T-helper 17 cell (primary cell): ENCODE results near the gene PXDC1. TPM values are rescaled to one million over a fixed set of nuclear protein-coding genes. Genes with fewer than 3 reads are reported as not detected.

Experiments used
- ATAC-seq: fragments of 150-1000 bp; cut with Tn5 transposase; 2 replicates; pipeline ENCODE4 v1.10.0; 2021; ENCODE audit warnings: mild to moderate bottlenecking, moderate library complexity
- DNase-seq, 3 donors: peaks; one replicate each; pipeline versions ENCODE4 v3.0.0 to v3.0.0-alpha.2; 2020 to 2021
- H3K9me3 ChIP-seq: one replicate; pipeline ENCODE4 v1.7.0; 2013; ENCODE audit warnings: low read length, mild to moderate bottlenecking; ENCODE audit not compliant: control insufficient read depth, poor library complexity, severe bottlenecking
- H3K27ac Mint-ChIP-seq: one replicate; pipeline ENCODE4 v1.8.0; 2022; ENCODE audit warnings: mild to moderate bottlenecking, moderate library complexity, mixed read lengths
- H3K27me3 Mint-ChIP-seq: one replicate; pipeline ENCODE4 v1.8.0; 2022; ENCODE audit warnings: mixed read lengths
- H3K36me3 Mint-ChIP-seq: one replicate; pipeline ENCODE4 v1.8.0; 2022; ENCODE audit warnings: low read depth, mixed read lengths
- H3K4me1 Mint-ChIP-seq: one replicate; pipeline ENCODE4 v1.8.0; 2022; ENCODE audit warnings: mild to moderate bottlenecking, mixed read lengths
- H3K4me3 Mint-ChIP-seq: one replicate; pipeline ENCODE4 v1.8.0; 2022; ENCODE audit warnings: mild to moderate bottlenecking, moderate library complexity, mixed read lengths
- total RNA-seq, 4 donors: library from RNA in 2 of 4; stranded (reverse) in 2 of 4; gene quantifications; one replicate each; pipeline ENCODE4 v1.2.3 and lab custom pipeline; 2022 to 2026

Gene PXDC1
- total RNA-seq, 2 donors from 2014 or later = 0.72 to 3.6 TPM

DNA sequence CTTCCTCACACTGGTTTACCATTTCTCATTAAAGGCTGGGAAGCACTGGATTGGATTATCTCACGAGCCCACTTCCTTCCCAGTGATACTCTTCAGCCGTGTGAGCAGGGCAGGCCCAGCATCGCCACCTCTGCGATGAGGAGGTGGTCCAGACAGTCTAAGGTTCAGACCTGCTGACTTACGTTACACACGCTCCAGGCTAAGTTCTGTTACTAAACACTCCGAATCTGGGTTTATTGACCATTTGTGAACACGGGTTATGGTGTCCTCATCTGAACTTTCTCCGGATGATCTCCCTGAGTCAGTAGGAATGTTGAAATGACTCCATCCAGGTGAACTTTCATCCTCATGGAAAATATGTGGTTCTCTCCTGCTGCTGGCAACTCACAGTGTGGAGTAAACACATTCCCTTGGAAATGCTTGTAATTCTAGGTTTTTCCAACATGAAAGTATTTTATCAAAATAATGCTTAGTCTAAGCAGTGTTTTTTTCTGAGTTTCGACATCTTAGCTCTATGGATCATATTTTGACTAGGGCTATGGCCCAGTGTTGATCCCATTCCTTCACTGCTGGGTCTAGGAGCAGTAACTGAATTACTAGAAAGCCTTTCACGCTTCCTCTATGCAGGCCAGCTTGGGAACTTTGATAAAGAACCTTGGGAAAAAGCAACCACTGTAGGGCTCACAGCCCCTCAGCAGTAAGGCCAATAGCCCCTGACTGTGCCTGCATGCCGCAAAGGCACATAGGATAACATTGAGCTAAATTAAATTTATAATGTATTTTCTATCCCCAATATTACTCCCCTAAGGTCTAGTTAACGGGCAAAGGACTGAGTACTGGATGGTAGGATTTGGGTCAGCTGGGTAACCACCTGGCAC, 37.7 kb upstream of the PXDC1 start:
- H3K4me3 Mint-ChIP-seq = no peak overlapping the region
- H3K27ac Mint-ChIP-seq = no peak overlapping the region
- DNase-seq (no peak), ATAC-seq (no peak)
- H3K27me3 Mint-ChIP-seq = no peaks in the 10 kb centered on the region
- no peaks in the 10 kb centered on the region for H3K36me3 Mint-ChIP-seq
- H3K4me1 Mint-ChIP-seq = peaks cover 5% of the 10 kb centered on the region
- H3K9me3 ChIP-seq = no peaks in the 10 kb centered on the region

DNA sequence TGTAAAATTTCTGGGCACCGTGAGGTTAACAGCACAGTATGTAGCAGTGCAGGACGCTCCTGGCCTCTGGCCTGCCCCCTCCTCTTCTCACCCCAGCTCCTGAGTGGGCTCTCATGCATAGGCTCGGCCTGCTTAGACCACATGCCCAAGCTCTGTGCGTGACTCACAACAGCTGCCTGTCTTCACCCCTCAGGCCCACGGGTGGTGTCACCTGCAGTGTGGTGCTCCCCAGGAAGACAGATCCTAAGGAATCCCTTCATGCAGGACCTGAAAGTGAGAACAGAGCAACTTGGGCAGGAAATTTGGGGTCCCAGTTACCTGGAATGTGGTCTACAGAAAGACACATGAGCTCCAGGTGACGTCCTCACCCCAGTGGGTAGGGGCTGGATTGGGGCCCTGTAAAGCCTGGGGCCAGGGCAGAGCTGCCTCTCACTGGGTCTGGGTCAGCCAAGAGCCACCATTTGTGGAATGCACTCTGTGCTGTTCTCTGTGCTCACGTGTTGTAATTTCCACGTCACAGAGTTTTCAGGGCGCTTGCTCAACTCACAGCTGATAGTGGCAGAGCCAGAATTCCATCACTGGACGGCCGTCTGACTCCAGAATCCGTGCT, 37.0 kb upstream of the PXDC1 start:
- ATAC-seq = no peak
- Mint-ChIP-seq H3K27ac (no peak overlapping the region), H3K4me1 (peaks cover 3% of the 10 kb centered on the region), H3K4me3 (no peak overlapping the region), H3K27me3 (peaks cover under 1% of the 10 kb centered on the region), H3K36me3 (no peaks in the 10 kb centered on the region)
- H3K9me3 ChIP-seq = no peaks in the 10 kb centered on the region
- no peak for DNase-seq

DNA sequence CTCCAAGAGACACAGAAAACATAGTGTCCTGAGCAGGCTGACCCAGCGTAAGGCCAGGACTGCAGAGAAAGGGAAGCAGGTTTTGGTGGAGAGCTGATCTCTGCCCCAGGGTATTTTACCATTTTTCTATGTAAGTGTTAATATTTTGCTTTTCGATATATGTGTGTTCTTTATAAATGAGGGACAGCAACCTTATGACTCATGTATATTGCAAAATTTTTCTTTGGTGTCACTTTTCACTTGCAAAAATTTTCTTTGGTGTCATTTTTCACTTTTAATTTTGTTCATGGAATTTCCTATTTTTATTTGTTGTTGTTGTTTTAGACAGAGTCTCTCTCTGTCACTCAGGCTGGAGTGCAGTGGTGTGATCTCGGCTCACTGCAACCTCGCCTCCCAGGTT, 34.6 kb upstream of the PXDC1 start:
- no peak overlapping the region for H3K4me3 Mint-ChIP-seq
- no peaks in the 10 kb centered on the region for H3K9me3 ChIP-seq
- ATAC-seq (no peak), DNase-seq (no peak)
- no peak overlapping the region for H3K27ac Mint-ChIP-seq
- H3K4me1 Mint-ChIP-seq = no peaks in the 10 kb centered on the region
- H3K27me3 Mint-ChIP-seq = peaks cover 7% of the 10 kb centered on the region
- H3K36me3 Mint-ChIP-seq = no peaks in the 10 kb centered on the region

DNA sequence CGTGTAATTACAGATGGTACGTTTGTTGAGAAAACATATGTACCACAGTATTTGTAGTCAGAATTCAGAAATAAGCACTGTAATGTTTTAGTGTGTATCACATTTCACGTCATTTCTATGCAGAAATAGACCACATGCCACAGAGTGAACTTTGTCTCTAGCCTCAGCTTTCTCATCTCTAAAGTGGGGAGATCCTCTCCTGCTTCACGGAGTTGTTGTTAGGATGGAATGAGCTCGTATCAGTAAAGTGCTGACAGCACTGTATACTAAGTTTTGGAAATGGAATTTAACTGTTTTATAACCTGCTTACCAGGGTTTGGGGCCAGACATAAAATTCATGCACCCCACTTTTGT, 34.2 kb upstream of the PXDC1 start:
- Mint-ChIP-seq H3K36me3 (no peaks in the 10 kb centered on the region), H3K27me3 (peaks cover 7% of the 10 kb centered on the region), H3K4me3 (no peak overlapping the region), H3K4me1 (no peaks in the 10 kb centered on the region), H3K27ac (no peak overlapping the region)
- no peaks in the 10 kb centered on the region for H3K9me3 ChIP-seq
- DNase-seq (no peak), ATAC-seq (no peak)

DNA sequence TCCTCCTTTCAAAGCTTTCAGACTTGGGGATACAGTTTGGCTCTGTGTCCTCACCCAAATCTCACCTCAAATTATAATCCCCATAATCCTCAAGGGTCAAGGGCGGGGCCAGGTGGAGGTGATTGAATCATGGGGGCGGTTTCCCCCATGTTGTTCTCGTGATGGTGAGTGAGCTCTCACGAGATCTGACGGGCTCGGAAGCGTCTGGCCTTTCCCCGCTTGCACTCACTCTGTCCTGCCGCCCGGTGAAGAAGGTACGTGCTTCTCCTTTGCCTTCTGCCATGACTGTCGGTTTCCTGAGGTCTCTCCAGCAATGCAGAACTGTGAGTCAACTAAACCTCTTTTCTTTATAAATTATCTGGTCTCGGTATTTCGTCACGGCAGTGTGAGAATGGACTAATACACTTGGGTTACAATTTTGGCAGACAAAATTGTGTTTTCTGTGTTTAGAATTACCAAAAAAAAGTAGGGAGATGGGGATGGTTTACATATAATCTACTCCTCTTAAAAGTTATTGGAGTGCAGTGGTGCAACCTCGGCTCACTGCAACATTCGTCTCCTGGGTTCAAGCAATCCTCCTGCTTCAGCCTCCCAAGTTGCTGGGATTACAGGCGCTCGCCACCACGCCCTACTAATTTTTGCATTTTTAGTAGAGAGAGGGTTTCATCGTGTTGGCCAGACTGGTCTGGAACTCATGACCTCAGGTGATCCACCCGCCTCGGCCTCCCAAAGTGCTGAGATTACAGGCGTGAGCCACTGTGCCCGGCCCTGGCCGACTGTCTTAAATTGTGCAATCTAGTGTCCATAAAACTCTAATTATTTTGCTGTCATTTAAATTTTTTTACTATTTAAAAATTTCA, 33.6 kb upstream of the PXDC1 start:
- Mint-ChIP-seq H3K27me3 (peaks cover 10% of the 10 kb centered on the region), H3K36me3 (peaks cover 3% of the 10 kb centered on the region), H3K4me1 (no peaks in the 10 kb centered on the region), H3K4me3 (no peak overlapping the region), H3K27ac (no peak overlapping the region)
- DNase-seq (no peak), ATAC-seq (no peak)
- H3K9me3 ChIP-seq = no peaks in the 10 kb centered on the region

DNA sequence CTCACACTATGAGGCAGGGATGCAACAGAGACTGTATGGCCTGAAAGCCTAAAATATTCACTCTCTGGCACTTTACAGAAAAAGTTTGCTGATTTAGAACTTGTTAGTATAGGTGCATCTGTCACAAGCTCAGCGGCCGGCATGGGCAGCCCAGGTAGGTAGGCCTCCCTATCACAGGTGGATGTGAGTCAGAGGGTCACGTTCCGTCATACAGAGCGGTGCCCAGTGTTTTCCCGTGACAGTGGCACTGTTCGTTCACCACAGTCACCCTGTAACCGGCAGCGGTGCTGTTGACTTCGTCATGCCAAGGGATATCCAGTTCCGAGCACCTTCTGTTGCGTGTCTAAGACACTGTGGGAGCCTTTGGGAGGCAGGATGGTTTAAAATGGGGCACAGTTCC, 32.9 kb upstream of the PXDC1 start:
- no peaks in the 10 kb centered on the region for H3K4me1 Mint-ChIP-seq
- H3K4me3 Mint-ChIP-seq = no peak overlapping the region
- DNase-seq = no peak
- no peak for ATAC-seq
- H3K27me3 Mint-ChIP-seq = peaks cover 17% of the 10 kb centered on the region
- no peak overlapping the region for H3K27ac Mint-ChIP-seq
- H3K36me3 Mint-ChIP-seq = peaks cover 5% of the 10 kb centered on the region
- no peaks in the 10 kb centered on the region for H3K9me3 ChIP-seq

DNA sequence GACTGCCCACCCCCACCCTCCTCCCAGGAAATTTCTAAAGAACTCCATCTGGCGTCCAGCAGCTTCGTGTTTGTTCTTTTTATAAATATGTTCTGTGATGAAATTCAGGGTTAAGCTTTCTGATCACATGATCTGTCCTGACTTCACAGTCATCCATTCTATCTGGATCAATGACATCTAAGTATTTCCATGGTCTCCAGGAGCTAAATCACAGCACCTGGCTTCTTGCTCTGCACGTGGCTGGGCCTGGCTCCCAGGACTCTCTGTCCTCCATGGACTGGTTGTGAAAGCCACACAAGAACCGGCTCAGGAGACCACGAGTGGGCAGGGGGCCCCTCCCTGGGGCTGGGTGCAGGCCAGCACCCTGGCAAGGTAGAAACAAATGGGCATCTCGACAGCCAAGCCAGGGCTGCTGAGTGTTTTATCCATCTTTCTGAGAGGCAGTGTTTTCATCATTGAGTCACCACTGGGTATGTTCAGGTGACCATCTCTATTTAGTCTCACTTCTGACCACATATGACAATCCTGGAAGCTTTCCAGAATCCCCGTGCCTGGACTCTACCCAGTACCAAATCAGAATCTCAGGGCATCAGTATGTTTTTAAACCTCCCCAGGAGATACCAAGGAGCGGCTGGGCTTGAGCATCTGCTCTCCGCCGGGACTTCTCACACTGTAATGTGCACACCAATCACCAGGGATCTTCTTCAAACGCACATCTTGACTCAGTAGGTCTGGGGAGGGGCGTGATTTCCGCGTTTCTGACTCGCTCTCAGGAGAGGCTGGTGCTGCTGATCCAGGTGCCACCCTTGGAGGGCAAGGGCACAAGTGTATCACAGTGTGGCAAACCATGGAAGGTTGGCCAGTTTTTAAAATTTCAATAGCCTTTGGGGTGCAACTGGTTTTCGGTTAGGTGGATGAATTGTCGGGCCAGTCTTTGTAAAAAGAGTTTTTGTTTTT, 31.6 kb upstream of the PXDC1 start:
- Mint-ChIP-seq H3K4me1 (no peaks in the 10 kb centered on the region), H3K27ac (no peak overlapping the region), H3K36me3 (peaks cover 5% of the 10 kb centered on the region), H3K4me3 (no peak overlapping the region), H3K27me3 (peaks cover 22% of the 10 kb centered on the region)
- DNase-seq (no peak), ATAC-seq (no peak)
- H3K9me3 ChIP-seq = no peaks in the 10 kb centered on the region

DNA sequence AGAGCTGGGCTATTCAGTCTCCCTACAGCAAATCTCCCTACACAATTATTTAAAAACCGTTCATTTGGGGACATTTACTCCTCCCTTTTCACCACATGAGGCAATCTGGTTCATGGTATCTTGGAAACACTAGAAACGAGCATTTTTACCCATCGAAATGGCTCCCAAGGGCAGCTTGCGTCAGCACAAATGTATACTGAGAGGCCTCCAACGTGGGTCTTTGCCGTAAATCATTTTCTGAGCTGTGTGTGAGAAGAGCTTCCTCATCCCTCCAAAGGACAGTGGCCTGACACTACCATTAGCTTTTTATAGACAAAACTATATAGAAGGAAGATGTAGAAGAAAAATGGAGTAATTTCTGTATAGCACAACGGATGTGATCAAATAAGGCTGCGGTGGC, 30.0 kb upstream of the PXDC1 start:
- no peak for DNase-seq
- Mint-ChIP-seq H3K4me1 (no peaks in the 10 kb centered on the region), H3K27ac (no peak overlapping the region), H3K4me3 (no peak overlapping the region), H3K27me3 (peaks cover 22% of the 10 kb centered on the region), H3K36me3 (peaks cover 5% of the 10 kb centered on the region)
- no peak for ATAC-seq
- no peaks in the 10 kb centered on the region for H3K9me3 ChIP-seq

DNA sequence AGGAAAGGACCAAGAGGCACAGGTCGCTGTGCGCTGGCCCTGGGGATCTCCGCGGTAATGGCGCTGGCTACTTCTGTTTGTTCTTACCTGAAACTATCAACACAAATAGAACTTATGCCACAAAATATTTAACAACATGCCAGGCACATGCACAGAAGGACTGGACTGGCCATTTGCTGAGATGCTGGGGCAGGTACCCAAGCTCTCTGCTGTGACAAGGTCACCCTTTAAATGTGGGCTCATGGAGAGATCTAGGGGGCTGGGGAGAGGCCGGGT, 28.0 kb upstream of the PXDC1 start:
- Mint-ChIP-seq H3K4me1 (no peaks in the 10 kb centered on the region), H3K36me3 (peaks cover 5% of the 10 kb centered on the region), H3K27ac (no peak overlapping the region), H3K4me3 (no peak overlapping the region), H3K27me3 (peaks cover 22% of the 10 kb centered on the region)
- no peak for DNase-seq
- ATAC-seq = no peak
- H3K9me3 ChIP-seq = no peaks in the 10 kb centered on the region

DNA sequence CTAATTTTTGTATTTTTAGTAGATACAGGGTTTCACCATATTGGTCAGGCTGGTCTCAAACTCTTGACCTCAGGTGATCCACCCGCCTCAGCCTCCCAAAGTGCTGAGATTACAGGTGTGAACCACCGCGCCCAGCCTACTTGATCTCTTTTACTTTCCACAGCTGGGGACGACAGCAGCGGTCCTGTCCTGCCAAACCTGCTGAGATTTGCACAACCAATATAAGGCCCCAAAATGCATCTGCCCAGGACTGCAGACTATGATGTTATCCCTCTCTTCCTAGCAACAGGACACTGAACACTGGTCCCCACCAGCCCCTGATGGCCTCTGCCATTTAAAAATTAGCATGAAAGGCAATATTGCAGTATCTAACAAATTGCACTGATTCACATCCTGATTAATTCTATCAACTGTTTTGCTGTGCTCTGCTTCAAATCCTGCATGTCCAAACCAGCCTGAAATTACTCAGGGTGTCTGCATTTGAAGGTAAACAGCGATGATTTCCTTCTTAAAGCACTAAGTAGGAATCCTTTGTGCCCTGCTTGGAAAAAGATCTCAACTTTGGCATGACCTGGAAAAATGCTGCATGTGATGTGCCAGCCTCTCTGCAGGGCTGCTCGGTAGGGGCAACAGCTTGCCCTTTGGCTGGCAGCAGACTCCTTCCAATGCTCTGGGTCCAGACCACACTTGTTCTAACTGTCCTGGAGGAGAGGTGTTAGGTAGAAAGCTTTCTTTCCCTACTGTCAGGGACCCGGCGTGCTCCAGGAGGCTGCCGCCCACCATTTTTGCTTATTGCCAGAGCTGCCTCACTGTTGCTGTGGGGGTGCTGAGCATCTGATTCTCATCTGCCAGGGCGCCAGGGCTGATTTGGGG, 27.4 kb upstream of the PXDC1 start:
- no peak for DNase-seq
- Mint-ChIP-seq H3K36me3 (peaks cover 5% of the 10 kb centered on the region), H3K27me3 (peaks cover 22% of the 10 kb centered on the region)

DNA sequence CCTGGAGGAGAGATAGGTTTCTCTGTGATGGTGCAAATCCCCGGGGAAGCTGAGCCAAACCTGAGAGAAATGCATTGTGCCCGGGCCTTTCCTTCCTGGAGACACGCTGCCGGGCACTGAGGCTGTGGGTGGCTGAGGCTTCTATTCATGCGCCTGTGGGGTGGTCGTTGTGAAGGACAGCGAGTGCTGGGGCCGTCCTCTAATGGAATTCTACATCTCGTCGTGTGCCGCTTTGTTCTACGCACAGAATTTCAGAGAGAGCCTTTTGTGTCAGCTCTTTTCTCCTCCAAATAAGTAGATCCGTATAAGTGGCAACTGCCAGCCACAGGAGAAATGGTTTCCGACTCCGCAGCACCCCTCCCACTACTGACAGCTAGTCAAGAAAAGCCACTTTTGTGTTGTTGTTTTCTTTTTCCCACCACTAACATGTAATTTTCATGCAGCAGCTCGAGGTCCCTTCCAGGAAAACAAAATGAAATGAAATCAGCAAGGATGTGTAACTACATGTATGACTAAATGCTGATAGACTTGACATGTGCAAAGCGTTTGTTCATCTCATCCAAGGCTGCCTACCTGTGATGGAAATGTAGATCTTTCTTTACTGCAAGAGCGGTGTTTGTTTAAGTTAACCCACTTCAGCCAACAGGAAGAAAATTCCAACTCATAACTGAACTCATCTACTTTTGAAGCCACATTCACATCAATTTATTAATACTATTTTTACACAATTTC, 26.4 kb upstream of the PXDC1 start:
- no peak overlapping the region for H3K27ac Mint-ChIP-seq

More for the DNA sequence above, 27.4 kb upstream of the PXDC1 start:
- Mint-ChIP-seq H3K4me1 (no peaks in the 10 kb centered on the region), H3K4me3 (no peak overlapping the region), H3K27ac (no peak overlapping the region)
- ATAC-seq = no peak
- H3K9me3 ChIP-seq = no peaks in the 10 kb centered on the region

More for the DNA sequence above, 26.4 kb upstream of the PXDC1 start:
- Mint-ChIP-seq H3K27me3 (peaks cover 15% of the 10 kb centered on the region), H3K36me3 (peaks cover 5% of the 10 kb centered on the region), H3K4me1 (no peaks in the 10 kb centered on the region), H3K4me3 (no peak overlapping the region)
- ATAC-seq = no peak
- DNase-seq = no peak
- no peaks in the 10 kb centered on the region for H3K9me3 ChIP-seq
